ENCODE measurements around the gene MAEL. TPM values are rescaled to one million over a fixed set of nuclear protein-coding genes. Genes with fewer than 3 reads are reported as not detected.
"Not testable (repeated sequence)": the region's sequence is repeated elsewhere in the genome, so short reads cannot be mapped to it uniquely, and the experiment has no call there.

Gene MAEL
- total RNA-seq, 1 donor from 2014 or later = 0.20 TPM

DNA sequence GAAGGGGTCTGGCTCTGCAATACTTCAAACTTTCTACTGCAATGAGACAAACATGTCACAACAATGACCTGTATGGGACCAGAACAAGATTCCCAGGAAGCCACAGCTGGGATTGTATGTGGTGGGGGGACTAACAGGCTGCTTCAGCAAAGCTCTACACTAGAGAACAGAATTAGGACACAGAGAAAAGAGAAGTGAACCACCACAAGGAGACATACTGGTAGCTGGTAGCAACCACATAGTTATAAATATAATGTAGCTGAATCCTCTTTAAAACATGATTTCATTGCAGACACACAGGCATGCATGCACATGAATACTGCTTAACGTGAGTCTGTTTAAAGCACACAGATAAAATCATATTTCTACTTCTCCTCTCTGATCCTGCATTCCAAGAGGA is 10.3 kb upstream of the MAEL start:
- no peak for DNase-seq

DNA sequence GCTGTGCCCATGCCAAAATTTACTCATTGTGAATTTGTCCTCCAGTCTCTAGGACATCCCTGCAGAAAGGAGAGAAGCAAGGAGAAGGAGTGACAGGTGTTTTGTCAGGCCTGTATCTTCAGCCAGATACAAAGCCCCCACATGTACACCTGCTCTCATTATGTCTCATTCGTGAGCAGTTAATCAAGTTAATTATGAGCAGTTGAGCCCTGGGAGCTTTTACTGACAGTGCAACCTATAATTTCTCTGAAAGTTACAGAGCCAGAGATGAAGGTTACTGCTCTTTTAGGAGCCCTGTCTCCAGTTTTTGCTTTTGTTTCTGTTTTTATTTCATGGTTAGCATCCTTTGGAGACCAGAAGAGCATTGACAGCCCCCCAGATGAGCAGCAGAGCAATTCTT is 8.7 kb upstream of the MAEL start:
- DNase-seq = no peak

DNA sequence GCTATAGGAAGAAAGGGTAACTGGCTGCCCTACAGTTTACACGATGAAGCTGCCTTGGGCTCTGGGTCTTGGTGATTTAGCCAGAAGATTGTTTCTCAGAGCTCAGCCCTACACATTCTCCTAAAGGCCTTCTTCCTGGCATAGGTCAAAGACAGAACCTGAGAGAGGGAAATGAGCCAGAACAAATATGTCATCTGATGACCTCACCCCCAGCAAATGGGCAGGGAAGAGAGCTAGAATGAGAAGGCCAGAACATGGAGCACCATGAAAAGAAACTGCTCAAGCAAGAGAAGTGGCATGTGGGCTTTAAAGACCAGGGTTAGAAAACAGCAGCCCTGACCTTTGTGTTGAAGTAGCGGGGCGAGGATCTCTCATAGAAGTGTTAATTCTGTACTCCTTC is 8.3 kb upstream of the MAEL start:
- no peak for DNase-seq

DNA sequence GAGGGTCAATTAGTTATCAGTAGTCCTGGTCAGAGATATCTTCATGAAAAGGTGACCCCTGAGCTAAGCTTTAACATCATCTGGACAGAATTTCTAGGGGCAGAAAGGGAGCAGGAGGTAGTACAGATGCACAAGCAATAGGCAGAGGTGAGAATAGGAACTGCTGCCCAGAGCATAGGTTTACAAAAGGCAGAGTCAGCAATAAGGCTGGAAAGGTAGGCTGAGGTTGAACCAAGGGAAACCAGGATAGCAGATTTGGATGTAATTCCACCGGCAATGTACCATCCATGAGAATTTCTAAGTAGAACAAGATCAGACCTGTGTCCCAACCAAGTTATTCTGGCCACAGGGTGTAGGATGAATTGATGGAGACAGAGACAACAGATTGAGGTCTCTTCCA is 7.5 kb upstream of the MAEL start:
- DNase-seq = no peak

DNA sequence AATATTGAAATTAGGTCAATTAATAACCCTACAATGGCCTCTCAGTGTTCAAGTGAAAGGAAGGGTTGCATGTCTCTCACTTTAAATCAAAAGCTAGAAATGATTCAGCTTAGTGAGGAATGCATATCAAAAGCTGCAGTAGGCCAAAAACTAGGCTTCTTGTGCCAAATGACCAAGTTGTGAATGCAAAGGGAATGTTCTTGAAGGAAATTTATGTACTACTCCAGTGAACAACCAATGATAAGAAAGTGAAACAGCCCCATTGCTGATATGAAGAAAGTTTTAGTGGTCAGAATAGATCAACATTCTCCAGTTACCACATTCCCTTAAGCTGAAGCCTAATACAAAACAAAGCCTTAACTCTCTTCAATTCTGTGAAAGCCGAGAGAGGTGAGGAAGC is 10.0 kb downstream of the MAEL start:
- DNase-seq = no peak

DNA sequence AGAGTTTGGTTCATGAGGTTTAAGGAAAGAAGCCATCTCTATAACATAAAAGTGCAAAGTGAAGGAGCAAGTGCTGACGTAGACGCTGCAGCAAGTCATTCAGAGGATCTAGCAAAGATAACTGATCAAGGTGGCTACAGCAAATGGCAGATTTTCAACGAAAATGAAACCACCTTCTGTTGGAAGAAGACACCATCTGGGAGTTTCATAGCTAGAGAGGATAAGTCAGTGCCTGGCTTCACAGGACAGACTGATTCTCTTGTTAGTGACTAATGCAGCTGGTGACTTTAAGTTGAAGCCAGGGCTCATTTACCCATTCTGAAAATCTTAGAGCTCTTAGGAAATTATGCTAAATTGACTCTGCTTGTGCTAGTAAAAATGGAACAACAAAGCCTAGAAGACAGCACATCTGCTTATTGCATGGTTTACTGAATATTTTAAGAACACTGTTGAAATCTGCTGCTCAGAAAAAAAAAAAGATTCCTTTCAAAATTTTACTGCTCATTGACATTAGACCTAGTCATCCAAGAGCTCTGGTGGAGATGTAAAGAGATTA is 10.5 kb downstream of the MAEL start:
- no peak for DNase-seq

DNA sequence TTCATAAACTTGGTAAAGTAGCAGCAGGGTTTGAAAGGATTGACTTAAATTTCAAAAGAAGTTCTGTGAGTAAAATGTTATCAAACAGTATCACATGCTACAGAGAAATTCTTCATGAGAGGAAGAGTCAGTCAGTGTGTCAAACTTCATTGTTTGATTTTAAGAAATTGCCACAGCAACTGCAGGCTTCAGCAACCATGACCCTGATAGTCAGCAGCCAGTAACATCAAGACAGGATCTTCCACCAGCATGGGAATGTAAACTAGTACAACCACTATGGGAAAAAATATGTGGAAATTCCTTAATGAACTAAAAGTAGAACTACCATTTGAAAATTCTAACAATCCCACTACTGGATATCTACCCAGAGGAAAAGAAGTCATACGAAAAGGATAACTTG is 11.5 kb downstream of the MAEL start:
- DNase-seq = no peak

DNA sequence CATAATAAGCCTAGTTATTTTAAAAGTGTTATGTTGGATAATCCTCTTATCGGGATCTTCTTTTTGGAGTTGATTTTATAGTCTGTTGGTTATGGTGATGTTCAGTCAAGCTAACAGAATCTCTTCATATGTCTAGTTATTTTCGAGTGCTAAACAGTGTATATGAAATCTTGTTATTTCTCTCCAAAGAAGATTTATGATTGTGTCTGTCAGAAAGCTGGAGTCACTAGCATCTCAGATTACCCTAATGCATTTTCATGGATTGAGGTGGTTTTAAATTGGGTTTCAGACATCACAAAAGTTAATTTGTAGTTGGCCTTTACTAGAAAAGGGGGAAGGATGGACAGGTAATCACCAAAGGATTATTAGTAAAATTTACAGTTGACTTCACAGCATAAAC is 13.3 kb downstream of the MAEL start:
- no peak for DNase-seq

DNA sequence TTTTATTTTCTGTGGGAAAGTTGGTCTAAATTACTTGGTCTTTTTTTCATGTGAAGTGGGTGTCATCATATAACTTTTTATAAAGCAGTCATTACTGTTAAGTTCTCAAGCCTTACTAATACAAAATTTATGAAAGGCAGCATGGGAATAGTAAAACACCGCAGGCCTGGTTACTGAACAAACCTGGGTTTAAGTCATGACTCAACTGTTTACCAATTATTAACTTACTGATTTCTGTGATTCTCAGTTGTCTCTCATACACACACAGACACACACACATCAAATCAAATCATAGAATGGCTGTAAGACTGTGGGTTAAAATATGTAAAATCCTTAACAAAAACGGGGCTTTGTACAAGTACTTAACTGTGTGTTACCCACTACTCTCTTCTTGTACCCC is 14.6 kb downstream of the MAEL start:
- DNase-seq = no peak

DNA sequence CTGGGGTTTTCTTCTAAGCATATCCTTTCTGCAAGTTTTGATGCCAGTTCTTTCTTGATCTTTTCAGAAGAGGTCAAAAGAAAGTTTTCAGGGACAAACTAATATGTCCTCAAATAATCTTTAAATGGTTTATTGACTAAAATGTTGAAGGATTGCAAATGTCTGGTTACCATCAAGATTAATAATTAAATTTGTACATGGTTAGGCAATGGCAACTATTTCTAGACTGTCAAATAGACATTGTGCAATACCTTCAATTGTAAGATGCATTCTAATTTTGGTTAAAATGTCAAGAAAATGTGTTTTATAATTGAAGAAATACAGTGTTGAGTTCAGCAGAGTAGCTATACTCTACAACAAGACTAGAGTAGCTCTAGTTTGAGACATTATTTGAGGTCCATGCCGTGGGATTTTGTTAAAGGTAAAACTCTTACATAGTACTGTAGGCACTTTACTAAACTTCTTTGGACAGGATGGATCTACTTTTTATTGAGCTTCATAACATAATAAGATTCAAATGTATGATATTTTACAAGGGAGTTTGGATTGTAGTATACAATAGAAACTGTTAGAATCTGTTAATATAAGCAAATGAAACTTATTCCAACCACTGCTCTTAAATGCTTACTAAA is 22.6 kb downstream of the MAEL start:
- DNase-seq = no peak

DNA sequence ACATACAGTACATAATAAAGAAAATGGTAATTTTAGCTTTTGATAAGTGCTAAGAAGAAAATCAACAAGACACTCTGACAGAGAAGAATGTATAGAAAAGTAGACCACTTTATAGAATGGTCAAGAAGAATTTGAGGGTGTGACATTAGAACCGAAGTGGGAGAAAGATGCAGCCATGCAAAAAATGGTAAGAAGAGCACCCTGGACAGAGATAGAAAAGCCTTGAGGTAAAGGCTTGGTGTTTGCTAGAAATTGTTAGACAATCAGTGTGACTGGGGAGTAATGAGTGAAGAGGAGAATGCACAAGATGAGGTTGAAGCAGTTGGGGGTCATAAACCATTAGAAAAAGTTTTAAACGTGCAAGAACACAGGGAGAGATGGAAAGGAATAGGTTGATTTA is 23.5 kb downstream of the MAEL start:
- DNase-seq = no peak

DNA sequence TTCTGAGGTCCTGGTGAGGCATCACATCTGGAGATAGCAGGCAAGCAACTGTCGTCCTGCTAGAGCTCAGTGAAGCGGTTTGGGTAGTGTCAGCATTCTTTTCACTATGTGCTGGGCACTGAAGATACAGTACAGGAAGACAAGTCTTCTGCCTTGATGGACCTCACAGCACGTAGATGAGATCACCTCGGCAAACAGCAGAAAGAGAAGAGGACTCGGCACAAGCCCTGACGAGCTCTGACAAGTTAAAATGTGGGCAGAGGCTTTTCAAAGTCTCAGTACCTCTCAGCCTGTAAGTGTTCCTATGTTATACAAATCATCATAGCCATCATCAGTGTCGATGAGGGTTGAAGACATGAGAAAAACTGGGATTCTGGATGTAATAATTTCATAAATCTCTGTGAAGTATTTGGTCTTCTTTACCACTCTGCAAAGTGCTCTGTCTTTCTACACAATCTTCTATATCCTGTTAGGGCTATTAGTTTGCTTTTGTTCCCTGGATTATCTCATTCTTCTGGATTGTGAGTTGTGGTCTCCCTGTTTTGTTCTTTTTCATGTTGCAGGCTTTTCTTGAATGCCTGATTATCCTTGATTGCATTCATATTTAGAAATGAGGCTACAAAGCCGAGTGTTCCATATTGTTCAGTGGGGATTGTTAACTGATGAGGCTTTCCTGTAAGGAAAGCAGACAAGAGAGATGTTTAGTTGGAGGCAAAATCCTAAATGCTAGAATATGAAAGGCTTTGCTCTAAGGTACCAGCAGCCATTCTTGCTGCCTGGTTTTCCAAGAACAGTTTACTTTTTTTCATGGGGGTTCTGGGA is 24.2 kb downstream of the MAEL start:
- DNase-seq = no peak

DNA sequence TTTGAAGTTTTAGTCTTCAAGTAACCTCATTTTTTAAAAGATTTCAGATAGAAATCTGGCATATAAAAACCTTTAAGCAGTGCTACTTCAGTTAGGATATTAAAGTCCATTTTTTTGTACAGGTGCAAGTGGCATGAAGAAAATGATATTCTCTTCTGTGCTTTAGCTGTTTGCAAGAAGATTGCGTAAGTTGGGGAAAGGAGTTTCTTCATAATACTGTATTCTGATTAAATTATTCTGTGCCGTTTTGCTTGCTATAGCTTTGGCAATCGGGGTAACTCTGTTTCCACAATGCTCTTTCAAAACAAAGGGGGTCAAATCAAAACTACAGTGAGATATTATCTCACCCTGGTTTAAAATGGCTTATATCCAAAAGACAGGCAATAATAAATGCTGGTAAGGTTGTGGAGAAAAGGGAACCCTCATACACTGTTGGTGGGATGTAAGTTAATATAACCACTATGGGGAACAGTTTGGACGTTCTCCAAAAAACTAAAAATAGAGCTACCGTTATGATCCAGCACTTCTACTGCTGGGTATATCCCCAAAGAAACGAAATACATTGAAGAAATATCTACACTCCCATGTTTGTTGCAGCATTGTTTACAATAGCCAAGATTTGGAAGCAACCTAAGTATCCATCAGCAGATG is 27.1 kb downstream of the MAEL start:
- DNase-seq = no peak

DNA sequence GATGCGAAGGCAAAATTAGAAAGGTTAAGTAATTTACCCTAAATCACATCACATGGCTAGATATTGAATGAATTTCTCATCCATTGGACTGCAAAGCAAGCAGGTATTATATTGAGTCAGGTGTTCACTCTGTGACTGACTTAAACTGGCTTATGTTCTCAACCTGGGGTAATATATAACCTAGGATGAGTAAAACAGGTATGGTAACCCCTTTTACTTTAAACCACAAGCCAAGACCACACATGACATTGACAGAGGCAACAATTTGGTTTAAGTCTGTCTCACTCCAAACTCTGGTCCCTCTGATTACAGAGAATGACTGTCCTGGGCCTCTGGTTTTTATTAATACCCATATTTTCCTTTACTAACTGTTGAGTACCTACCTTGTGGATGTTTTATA is 33.3 kb downstream of the MAEL start:
- DNase-seq = no peak

DNA sequence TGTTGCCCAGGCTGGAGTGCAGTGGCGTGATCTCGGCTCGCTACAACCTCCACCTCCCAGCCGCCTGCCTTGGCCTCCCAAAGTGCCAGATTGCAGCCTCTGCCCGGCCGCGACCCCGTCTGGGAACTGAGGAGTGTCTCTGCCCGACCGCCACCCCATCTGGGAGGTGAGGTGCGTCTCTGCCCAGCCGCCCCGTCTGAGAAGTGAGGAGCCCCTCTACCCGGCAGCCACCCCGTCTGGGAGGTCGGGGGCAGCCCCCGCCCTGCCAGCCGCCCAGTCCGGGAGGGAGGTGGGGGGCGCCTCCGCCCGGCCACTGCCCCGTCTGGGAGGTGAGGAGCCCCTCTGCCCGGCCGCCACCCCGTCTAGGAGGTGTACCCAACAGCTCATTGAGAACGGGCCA is 40.5 kb downstream of the MAEL start:
- DNase-seq = not testable (repeated sequence)

DNA sequence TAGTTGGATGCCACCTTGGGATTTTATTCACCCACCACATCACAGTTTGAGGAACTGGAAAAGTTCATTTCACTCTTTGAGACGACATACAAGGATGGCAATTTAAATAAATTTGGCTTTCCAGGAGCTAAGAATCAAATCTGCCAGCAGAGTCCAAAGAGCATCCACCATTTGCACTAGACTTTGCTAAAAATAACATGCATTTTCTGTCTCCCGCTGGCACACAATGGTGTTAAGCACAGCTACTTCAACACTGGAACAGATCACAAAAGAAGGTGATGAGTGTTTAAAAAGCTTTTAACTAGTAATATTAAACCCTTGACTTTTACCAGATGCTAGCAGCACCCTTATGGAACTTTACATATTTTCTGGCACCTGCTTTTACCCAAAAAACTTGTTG is 44.6 kb downstream of the MAEL start:
- no peak for DNase-seq

DNA sequence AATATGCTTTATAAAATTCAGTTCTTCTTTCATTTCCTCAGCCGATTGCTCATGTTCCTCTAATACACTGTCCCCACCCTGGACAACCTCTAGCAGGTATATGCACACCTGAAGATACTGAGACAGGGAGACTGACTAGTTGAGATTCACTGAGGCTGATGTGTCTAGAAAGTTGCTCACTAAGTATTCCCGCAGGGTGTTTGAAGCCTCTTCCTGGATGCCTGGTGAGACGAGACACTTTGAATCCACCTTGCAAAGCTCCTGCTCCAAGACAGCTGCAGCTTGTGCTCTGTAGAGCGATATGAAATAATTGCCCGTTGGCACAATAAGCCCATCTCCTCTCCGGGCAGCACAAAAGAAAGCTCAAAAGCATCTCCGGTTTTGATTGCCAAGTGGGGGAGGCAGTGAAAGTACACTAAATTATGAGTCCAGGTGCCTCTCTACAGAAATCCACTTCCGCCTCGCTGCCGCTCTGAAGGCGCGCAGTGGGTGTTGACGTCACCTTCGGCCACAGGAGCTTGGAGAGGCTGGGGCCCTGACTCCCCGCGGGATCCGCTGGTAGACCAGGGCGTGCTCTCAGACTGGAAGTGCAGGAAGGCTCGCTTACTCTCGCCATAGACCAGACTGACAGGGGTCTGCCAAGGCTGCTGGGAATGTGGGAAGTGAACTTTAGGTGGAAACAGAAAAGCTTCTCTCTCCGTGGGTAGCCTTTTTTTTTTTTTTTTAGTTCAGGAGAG is 54.8 kb downstream of the MAEL start:
- DNase-seq = no peak

DNA sequence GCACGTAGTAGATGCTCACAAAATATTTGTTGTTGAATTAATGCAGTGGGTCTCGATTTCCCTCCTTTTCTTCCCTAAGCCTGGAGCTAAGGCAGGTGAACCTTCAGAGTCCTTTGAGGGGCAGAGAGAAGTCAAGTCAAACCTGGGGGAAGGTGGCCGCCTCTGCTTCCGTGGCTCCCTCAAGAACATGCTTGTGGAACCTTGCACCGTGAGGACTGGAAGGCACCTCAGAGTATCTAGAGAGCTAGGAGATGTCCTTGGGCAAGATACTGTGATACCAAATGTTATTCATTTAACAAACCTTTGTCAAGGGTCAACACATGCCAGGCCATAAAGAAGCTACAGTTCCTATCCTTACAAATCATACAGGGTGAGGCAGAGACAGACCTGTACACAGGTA is 62.8 kb downstream of the MAEL start:
- DNase-seq = no peak

DNA sequence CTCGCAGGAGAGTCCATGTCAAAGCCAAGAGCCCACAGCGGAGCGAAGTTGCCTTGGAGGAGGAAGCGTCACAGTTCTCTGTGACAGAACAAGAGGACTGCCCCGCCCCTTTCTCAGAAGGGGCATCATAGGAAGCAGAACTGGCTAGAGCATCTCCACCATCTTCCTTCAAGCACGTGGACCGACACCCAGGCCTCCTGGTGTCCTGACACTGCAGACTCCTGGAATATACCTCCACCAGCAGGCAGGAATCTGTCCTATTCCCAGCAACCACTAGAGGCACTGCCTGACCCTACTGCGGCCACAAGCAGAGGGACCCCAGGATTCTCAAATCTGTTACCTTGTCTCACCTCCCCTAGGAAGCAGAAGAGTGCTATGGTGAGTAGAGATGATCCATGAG is 63.3 kb downstream of the MAEL start:
- no peak for DNase-seq

DNA sequence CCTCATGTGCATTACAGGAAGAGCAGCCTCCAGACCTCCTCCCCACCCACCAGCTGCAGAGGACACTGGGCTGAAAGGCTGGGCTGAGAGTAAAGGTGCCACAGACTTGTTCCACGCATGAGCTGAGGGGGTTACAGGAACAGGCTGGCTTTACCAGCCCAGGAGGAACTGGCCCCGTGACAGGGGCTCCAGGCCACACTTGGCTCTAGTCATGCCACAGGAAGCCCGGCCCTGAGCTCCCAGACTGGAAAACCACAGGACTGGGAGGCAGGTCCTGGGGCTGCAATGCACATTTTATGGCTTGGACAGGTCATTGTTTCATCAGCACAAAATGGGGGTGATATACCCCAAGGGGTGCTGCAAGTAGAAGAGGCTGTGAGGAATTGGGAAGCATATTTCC is 65.5 kb downstream of the MAEL start:
- no peak for DNase-seq

DNA sequence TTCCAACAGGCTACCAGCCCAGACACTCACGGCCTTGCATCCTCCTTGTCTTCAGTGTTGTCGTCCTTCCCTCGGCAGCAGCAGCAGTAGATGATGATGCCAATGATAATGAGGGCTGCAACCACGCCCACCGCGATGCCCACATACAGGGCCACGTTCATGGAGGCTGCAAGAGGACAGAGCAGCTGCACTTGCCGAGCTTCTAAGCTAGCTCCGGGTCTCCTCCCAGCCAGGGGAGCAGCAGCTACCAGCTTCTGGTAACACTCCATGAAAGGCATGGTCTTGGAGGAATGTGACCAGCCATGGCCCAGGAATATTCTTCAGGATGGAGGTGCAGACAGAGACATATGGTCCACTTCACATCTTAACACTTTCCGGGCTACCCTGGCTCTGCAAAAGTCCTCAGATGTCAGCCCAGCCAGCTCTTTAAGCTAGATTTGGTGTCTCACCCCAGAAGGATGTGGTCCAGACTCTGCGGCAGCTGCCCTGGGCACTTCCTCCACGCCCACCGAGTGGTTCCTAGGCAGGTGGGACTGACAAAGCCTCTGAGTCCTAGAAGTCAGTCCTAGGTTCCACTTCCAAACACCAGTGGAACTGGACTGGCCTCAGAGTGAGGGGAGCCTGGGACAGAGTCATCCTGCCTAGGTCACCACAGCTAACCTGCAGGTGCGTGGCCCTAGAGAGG is 66.0 kb downstream of the MAEL start:
- DNase-seq = no peak

Data from skin of body (tissue), 2 donors.